Upper lobe of left lung (tissue), 4 donors: ENCODE measurements around the gene ADAMTS12.

Experiments
- CTCF ChIP-seq, 6 experiments: fragments of 450-650 bp in 4 of 6; fragments of 200-600 bp in 2 of 6; sonication (generic) in 2 of 6; IDR thresholded peaks; one replicate each; pipeline ENCODE4 v1.5.1; 2016 to 2019; ENCODE audit warnings: antibody characterized with exemption in 6 of 6
- POLR2A ChIP-seq, 4 donors: fragments of 450-650 bp; IDR thresholded peaks; one replicate each; pipeline ENCODE4 v1.5.1; 2016 to 2017; ENCODE audit warnings: antibody characterized with exemption in 4 of 4, mild to moderate bottlenecking in 2 of 4

GRCh38 chr5:33929925-33930690 is 38.3 kb upstream of the ADAMTS12 start:
- no peak for TF ChIP-seq CTCF (IDR thresholded peaks at IDR 0.05)
- no peak for TF ChIP-seq POLR2A (IDR thresholded peaks at IDR 0.05)
